Measurements from ENCODE around the gene EDNRA. TPM values are rescaled to one million over a fixed set of nuclear protein-coding genes. Genes with fewer than 3 reads are reported as not detected.

EDNRA gene
- total RNA-seq, 4 donors from 2014 or later, result 12.7 to 25.5 (median 19.4) TPM

GRCh38 chr4:147509386-147509785 is 28.5 kb downstream of the EDNRA start:
- Histone ChIP-seq H3K27me3 (no peaks in the 10 kb centered on the region), H3K27ac (no peak overlapping the region), H3K9me3 (no peaks in the 10 kb centered on the region), H3K4me3 (no peak overlapping the region), H3K4me1 (no peaks in the 10 kb centered on the region), H3K36me3 (no peaks in the 10 kb centered on the region)
- no peak for DNase-seq (ENCODE audit: low spot score in 2 of 2)
- TF ChIP-seq CTCF (IDR thresholded peaks at IDR 0.05), result no peak
- 75 to 91% methylated on average over 2 of the region's 2 CpGs for WGBS, 2 donors

- Histone ChIP-seq H3K27me3 (no peaks in the 10 kb centered on the region), H3K36me3 (no peaks in the 10 kb centered on the region), H3K9me3 (no peaks in the 10 kb centered on the region), H3K4me1 (no peaks in the 10 kb centered on the region), H3K4me3 (no peak overlapping the region), H3K27ac (no peak overlapping the region)
- no peak for DNase-seq (ENCODE audit: low spot score in 2 of 2)
- no peak for TF ChIP-seq POLR2A (IDR thresholded peaks at IDR 0.05)
- no peak for TF ChIP-seq EP300 (IDR thresholded peaks at IDR 0.05)
- no peak for TF ChIP-seq CTCF (IDR thresholded peaks at IDR 0.05)
- WGBS, 2 donors, result 68% methylated on average over 2 of the region's 2 CpGs
Measured at GRCh38 chr4:147510962-147511668, 30.2 kb downstream of the EDNRA start.

GRCh38 chr4:147513091-147513490 is 32.2 kb downstream of the EDNRA start:
- 72 to 78% methylated on average over 2 of the region's 2 CpGs for WGBS, 2 donors
- no peaks in the 10 kb centered on the region for H3K9me3 ChIP-seq
- TF ChIP-seq CTCF (IDR thresholded peaks at IDR 0.05) (no peak), EP300 (IDR thresholded peaks at IDR 0.05) (no peak), POLR2A (IDR thresholded peaks at IDR 0.05) (no peak)
- H3K4me1 ChIP-seq, result no peaks in the 10 kb centered on the region
- H3K27me3 ChIP-seq, result no peaks in the 10 kb centered on the region
- no peak overlapping the region for H3K4me3 ChIP-seq
- no peak overlapping the region for H3K27ac ChIP-seq
- H3K36me3 ChIP-seq, result no peaks in the 10 kb centered on the region
- DNase-seq (ENCODE audit: low spot score in 2 of 2), result no peak

GRCh38 chr4:147513952-147514351 is 33.1 kb downstream of the EDNRA start:
- no peaks in the 10 kb centered on the region for H3K27me3 ChIP-seq
- 79 to 83% methylated on average over 6 of the region's 6 CpGs for WGBS, 2 donors
- H3K4me3 ChIP-seq, result no peak overlapping the region
- DNase-seq (ENCODE audit: low spot score in 2 of 2), result no peak
- H3K4me1 ChIP-seq, result no peaks in the 10 kb centered on the region
- H3K27ac ChIP-seq, result no peak overlapping the region
- TF ChIP-seq EP300 (IDR thresholded peaks at IDR 0.05) (no peak), CTCF (IDR thresholded peaks at IDR 0.05) (no peak)
- H3K9me3 ChIP-seq, result no peaks in the 10 kb centered on the region
- H3K36me3 ChIP-seq, result no peaks in the 10 kb centered on the region

GRCh38 chr4:147515220-147515936 is 34.5 kb downstream of the EDNRA start:
- TF ChIP-seq CTCF (IDR thresholded peaks at IDR 0.05), result no peak
- TF ChIP-seq POLR2A (IDR thresholded peaks at IDR 0.05), result no peak
- TF ChIP-seq EP300 (IDR thresholded peaks at IDR 0.05), result no peak
- Histone ChIP-seq H3K4me3 (no peak overlapping the region), H3K36me3 (no peaks in the 10 kb centered on the region), H3K27me3 (no peaks in the 10 kb centered on the region), H3K9me3 (no peaks in the 10 kb centered on the region), H3K27ac (no peak overlapping the region), H3K4me1 (no peaks in the 10 kb centered on the region)
- 78 to 86% methylated on average over 1 of the region's 1 CpG for WGBS, 2 donors
- no peak for DNase-seq (ENCODE audit: low spot score in 2 of 2)
